HG03060 (cell line): ENCODE measurements around the gene TUBD1.

Experiments
- ATAC-seq: cut with Tn5 transposase; IDR thresholded peaks from one replicate; pipeline ENCODE4 v1.9.1; 2021; ENCODE audit warnings: low read depth, moderate number of reproducible peaks; ENCODE audit not compliant: unreplicated experiment

The TUBD1 gene

GRCh38 chr17:59827721-59828477 is 64.8 kb downstream of the TUBD1 start:
- no peak for ATAC-seq

GRCh38 chr17:59826706-59827453 is 65.9 kb downstream of the TUBD1 start:
- no peak for ATAC-seq

- no peak for ATAC-seq
Observed at GRCh38 chr17:59825533-59826322, 67.0 kb downstream of the TUBD1 start.

- ATAC-seq, result no peak
Observed at GRCh38 chr17:59815965-59816364, 76.8 kb downstream of the TUBD1 start.

GRCh38 chr17:59814685-59815084 is 78.1 kb downstream of the TUBD1 start:
- ATAC-seq, result no peak

- ATAC-seq, result no peak
Observed at GRCh38 chr17:59814276-59814675, 78.5 kb downstream of the TUBD1 start.

- no peak for ATAC-seq
Observed at GRCh38 chr17:59812139-59812538, 80.6 kb downstream of the TUBD1 start.

GRCh38 chr17:59811209-59811608 is 81.5 kb downstream of the TUBD1 start:
- no peak for ATAC-seq

- ATAC-seq, result no peak
Observed at GRCh38 chr17:59810894-59811153, 81.9 kb downstream of the TUBD1 start.
